IMR-90 (cell line): ENCODE data around the gene LSG1. TPM values are rescaled to one million over a fixed set of nuclear protein-coding genes. Genes with fewer than 3 reads are reported as not detected.

Experiments used
- ATAC-seq: fragments of 200-7000 bp; cut with Tn5 transposase; 2 replicates; pipeline ENCODE4 v1.9.1; 2020; ENCODE audit warnings: low read depth, mild to moderate bottlenecking, moderate library complexity
- BruUV-seq: library from RNA; stranded (reverse); fragments of 400-500 nt; replicated peaks from 2 replicates; lab custom pipeline; 2021; lab: Mats Ljungman, UMichigan
- CTCF ChIA-PET: fragments of 300-600 bp; formaldehyde crosslinking; extraction: SDS; loops from one replicate; lab custom pipeline; 2021; ENCODE audit warnings: antibody characterized with exemption; lab: Yijun Ruan, JAX
- POLR2A ChIA-PET: fragments of 300-600 bp; sonication (Branson Sonifier 250); formaldehyde crosslinking; loops from one replicate; lab custom pipeline; 2022; ENCODE audit warnings: antibody characterized with exemption; ENCODE audit not compliant: unreplicated experiment; lab: Charles Lee
- DNase-seq: peaks from one replicate; pipeline ENCODE4 v3.0.0; 2013
- H2AFZ ChIP-seq: replicated peaks from 2 replicates; pipeline ENCODE3; 2013; ENCODE audit warnings: low read length, mild to moderate bottlenecking; ENCODE audit not compliant: poor library complexity
- H2AK5ac ChIP-seq: 2 replicates; pipeline ENCODE4 v1.6.1; 2013; ENCODE audit warnings: low read depth, low read length, inconsistent platforms
- H2AK9ac ChIP-seq: replicated peaks from 2 replicates; pipeline ENCODE3; 2013; ENCODE audit warnings: mild to moderate bottlenecking, low read depth, low read length, moderate library complexity; ENCODE audit not compliant: poor library complexity
- H2BK120ac ChIP-seq: 2 replicates; pipeline ENCODE4 v1.6.1; 2013; ENCODE audit warnings: low read depth, low read length, inconsistent platforms
- H2BK15ac ChIP-seq: 3 replicates; pipeline ENCODE4 v1.6.1; 2013; ENCODE audit warnings: low read depth, low read length, inconsistent platforms
- H2BK20ac ChIP-seq: 2 replicates; pipeline ENCODE4 v1.6.1; 2013; ENCODE audit warnings: low read depth, mild to moderate bottlenecking, inconsistent platforms, low read length, moderate library complexity
- H2BK5ac ChIP-seq: 2 replicates; pipeline ENCODE4 v1.6.1; 2013; ENCODE audit warnings: mild to moderate bottlenecking, low read depth, low read length, inconsistent platforms; ENCODE audit not compliant: poor library complexity, severe bottlenecking
- H3K14ac ChIP-seq: replicated peaks from 2 replicates; pipeline ENCODE4 v1.6.1; 2013; ENCODE audit warnings: low read depth, low read length, inconsistent platforms
- H3K18ac ChIP-seq: 2 replicates; pipeline ENCODE4 v1.6.1; 2013; ENCODE audit warnings: low read depth, low read length, control low read depth
- H3K23ac ChIP-seq: 2 replicates; pipeline ENCODE4 v1.6.1; 2013; ENCODE audit warnings: low read depth, low read length, inconsistent platforms
- H3K27ac ChIP-seq: 2 replicates; pipeline ENCODE4 v1.5.1; 2013; ENCODE audit warnings: mild to moderate bottlenecking, control low read depth, low read length; ENCODE audit not compliant: insufficient read depth
- H3K27me3 ChIP-seq: 2 replicates; pipeline ENCODE4 v1.6.1; 2013; ENCODE audit warnings: low read length; ENCODE audit not compliant: control insufficient read depth, insufficient read depth
- H3K36me3 ChIP-seq: 2 replicates; pipeline ENCODE4 v1.6.1; 2013; ENCODE audit warnings: low read length, mixed read lengths; ENCODE audit not compliant: control insufficient read depth, insufficient read depth
- H3K4ac ChIP-seq: 2 replicates; pipeline ENCODE4 v1.6.1; 2013; ENCODE audit warnings: low read depth, low read length, inconsistent platforms
- H3K4me1 ChIP-seq: 2 replicates; pipeline ENCODE4 v1.6.1; 2013; ENCODE audit warnings: low read length, mixed read lengths; ENCODE audit not compliant: control insufficient read depth, insufficient read depth
- H3K4me2 ChIP-seq: 2 replicates; pipeline ENCODE4 v1.6.1; 2013; ENCODE audit warnings: low read depth, mild to moderate bottlenecking, control low read depth, low read length, moderate library complexity
- H3K4me3 ChIP-seq: 2 replicates; pipeline ENCODE4 v1.5.1; 2013; ENCODE audit warnings: low read depth, mild to moderate bottlenecking, control low read depth, low read length, moderate library complexity; ENCODE audit not compliant: insufficient read depth
- H3K56ac ChIP-seq: 2 replicates; pipeline ENCODE4 v1.6.1; 2013; ENCODE audit warnings: low read length, inconsistent platforms; ENCODE audit not compliant: insufficient read depth; ENCODE audit errors: extremely low read depth
- H3K79me1 ChIP-seq, 2 experiments: 2 replicates each; pipeline ENCODE4 v1.6.1; 2013; ENCODE audit warnings: low read length in 2 of 2, inconsistent platforms in 1 of 2, low read depth in 1 of 2
- H3K9ac ChIP-seq: 2 replicates; pipeline ENCODE4 v1.6.1; 2013; ENCODE audit warnings: low read depth, low read length, control low read depth
- H3K9me1 ChIP-seq: 2 replicates; pipeline ENCODE4 v1.6.1; 2013; ENCODE audit warnings: low read length, inconsistent platforms; ENCODE audit not compliant: insufficient read depth
- H3K9me3 ChIP-seq: 2 replicates; pipeline ENCODE4 v1.6.1; 2013; ENCODE audit warnings: low read length; ENCODE audit not compliant: control insufficient read depth, insufficient read depth
- H4K20me1 ChIP-seq: 2 replicates; pipeline ENCODE4 v1.6.1; 2013; ENCODE audit warnings: low read length, inconsistent platforms; ENCODE audit not compliant: insufficient read depth
- H4K5ac ChIP-seq: 2 replicates; pipeline ENCODE4 v1.6.1; 2013; ENCODE audit warnings: mild to moderate bottlenecking, low read depth, low read length, control low read depth
- H4K8ac ChIP-seq, 2 experiments: 2 replicates each; pipeline ENCODE4 v1.6.1; 2013; ENCODE audit warnings: low read depth in 2 of 2, low read length in 2 of 2, control low read depth in 1 of 2, inconsistent platforms in 1 of 2
- H4K91ac ChIP-seq: 2 replicates; pipeline ENCODE4 v1.6.1; 2013; ENCODE audit warnings: low read depth, low read length, inconsistent platforms; ENCODE audit not compliant: insufficient read depth
- BHLHE40 ChIP-seq: fragments of 150-350 bp; IDR thresholded peaks from 2 replicates; pipeline ENCODE4 v1.6.1; 2016; ENCODE audit warnings: mild to moderate bottlenecking, low read depth, low read length
- CEBPB ChIP-seq: IDR thresholded peaks from 2 replicates; pipeline ENCODE4 v1.6.1; 2012; ENCODE audit warnings: low read depth, low read length, improper control_type of control experiment
- CHD1 ChIP-seq: IDR thresholded peaks from 2 replicates; pipeline ENCODE4 v1.6.1; 2012; ENCODE audit warnings: low read depth, low read length, improper control_type of control experiment
- MAFK ChIP-seq: IDR thresholded peaks from 2 replicates; pipeline ENCODE4 v1.6.1; 2012; ENCODE audit warnings: low read depth, low read length, improper control_type of control experiment
- NFE2L2 ChIP-seq: fragments of 150-350 bp; IDR thresholded peaks from 2 replicates; pipeline ENCODE4 v1.6.1; 2016; ENCODE audit warnings: low read depth, mild to moderate bottlenecking, low read length
- RAD21 ChIP-seq: IDR thresholded peaks from 2 replicates; pipeline ENCODE4 v1.6.1; 2012; ENCODE audit warnings: low read length, improper control_type of control experiment
- RFX5 ChIP-seq: IDR thresholded peaks from 2 replicates; pipeline ENCODE4 v1.8.0; 2012; ENCODE audit warnings: low read depth, mild to moderate bottlenecking, low read length, moderate library complexity
- SMC3 ChIP-seq: fragments of 150-350 bp; IDR thresholded peaks from 2 replicates; pipeline ENCODE4 v1.6.1; 2016; ENCODE audit warnings: low read depth, mild to moderate bottlenecking, antibody characterized with exemption, low read length, moderate library complexity
- WGBS, 2 experiments: methylation state at CpG; one replicate each; pipeline versions ENCODE4 v1.1.5 to v1.1.7; 2013; ENCODE audit warnings: missing lambda C conversion rate in 2 of 2; ENCODE audit not compliant: insufficient read length in 1 of 2; ENCODE audit errors: extremely low coverage in 2 of 2; 5-methylcytosine and 5-hydroxymethylcytosine counted together
- dilution Hi-C: fragments of 300-500 bp; cut with HindIII; formaldehyde crosslinking; loops from one replicate; pipeline ENCODE4 v1.14.3; 2018; ENCODE audit warnings: low sequenced_read_pairs; ENCODE audit not compliant: unreplicated experiment
- in situ Hi-C: fragments of 300-500 bp; cut with MboI; formaldehyde crosslinking; loops from 3 replicates; pipeline ENCODE4 v1.14.3; 2019; ENCODE audit warnings: low sequenced_read_pairs, inconsistent platforms, mixed read lengths
- intact Hi-C: fragments of 100-400 bp; cut with micrococcal nuclease; formaldehyde crosslinking; loops from 2 replicates; pipeline ENCODE4 v1.10.0; 2022
- polyA plus RNA-seq, 3 experiments: library from polyadenylated mRNA; depleted of rRNA; stranded (reverse); fragments of >200 nt; gene quantifications; 2 replicates each; pipeline ENCODE4 v1.2.3, GENCODE V29; 2012; ENCODE audit warnings: low replicate concordance in 1 of 3
- total RNA-seq: library from RNA; depleted of rRNA; stranded (reverse); fragments of >200 nt; gene quantifications from 2 replicates; pipeline ENCODE4 v1.2.3, GENCODE V29; 2012
- TF ChIP-seq, protein P1 (sequence below): conservative IDR thresholded peaks from 2 replicates; pipeline ENCODE4 v1.5.1; 2012; ENCODE audit warnings: mild to moderate bottlenecking, low read depth, low read length, improper control_type of control experiment
- TF ChIP-seq, protein P2 (sequence below): fragments of 150-350 bp; IDR thresholded peaks from 2 replicates; pipeline ENCODE4 v1.6.1; 2016; ENCODE audit warnings: low read depth, mild to moderate bottlenecking, low read length, moderate library complexity, borderline replicate concordance

The LSG1 gene
- total and polyA plus RNA-seq, 2 of the 4 experiments (the other 2 are of a cell fraction) = 26.8 to 45.2 TPM

DNA sequence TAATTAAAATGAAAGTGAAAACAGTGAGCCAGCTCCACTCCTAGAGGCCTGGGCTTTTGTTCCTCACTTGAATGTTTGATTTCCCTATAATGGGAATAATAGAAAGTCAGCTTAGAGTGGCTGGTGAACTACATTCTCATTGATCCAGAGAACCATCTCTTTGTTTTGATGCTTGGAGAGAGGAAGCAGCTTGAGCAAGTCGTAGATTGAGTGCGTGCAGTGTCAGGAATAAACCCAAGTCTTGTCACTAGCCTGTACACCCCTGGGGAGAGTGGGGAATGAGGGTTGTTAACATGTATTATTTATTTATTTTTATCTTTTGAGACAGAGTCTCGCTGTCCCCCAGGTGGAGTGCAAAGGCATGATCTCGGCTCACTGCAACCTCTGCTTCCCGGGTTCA, 885 bp upstream of the LSG1 start (continued):
- TF ChIP-seq, protein P1, sequence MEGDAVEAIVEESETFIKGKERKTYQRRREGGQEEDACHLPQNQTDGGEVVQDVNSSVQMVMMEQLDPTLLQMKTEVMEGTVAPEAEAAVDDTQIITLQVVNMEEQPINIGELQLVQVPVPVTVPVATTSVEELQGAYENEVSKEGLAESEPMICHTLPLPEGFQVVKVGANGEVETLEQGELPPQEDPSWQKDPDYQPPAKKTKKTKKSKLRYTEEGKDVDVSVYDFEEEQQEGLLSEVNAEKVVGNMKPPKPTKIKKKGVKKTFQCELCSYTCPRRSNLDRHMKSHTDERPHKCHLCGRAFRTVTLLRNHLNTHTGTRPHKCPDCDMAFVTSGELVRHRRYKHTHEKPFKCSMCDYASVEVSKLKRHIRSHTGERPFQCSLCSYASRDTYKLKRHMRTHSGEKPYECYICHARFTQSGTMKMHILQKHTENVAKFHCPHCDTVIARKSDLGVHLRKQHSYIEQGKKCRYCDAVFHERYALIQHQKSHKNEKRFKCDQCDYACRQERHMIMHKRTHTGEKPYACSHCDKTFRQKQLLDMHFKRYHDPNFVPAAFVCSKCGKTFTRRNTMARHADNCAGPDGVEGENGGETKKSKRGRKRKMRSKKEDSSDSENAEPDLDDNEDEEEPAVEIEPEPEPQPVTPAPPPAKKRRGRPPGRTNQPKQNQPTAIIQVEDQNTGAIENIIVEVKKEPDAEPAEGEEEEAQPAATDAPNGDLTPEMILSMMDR = no peak

DNA sequence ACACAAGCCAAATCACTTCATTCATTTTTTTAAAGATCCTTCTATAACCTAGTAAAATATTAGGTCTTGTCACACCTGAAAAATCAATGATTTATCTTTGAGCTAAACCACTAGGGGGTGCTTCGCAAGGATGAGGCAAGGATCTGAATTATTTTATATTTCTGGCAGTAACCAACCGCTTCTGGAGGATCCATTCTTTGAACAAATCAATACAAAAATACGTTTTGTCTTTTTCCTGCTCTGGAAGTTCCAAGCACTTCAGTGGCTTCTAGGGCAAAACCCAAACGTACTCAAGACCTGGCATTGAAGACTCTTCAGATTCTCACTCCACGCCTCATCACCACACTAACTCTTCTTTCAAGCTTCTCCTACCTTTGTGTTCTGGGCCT, 486 bp downstream of the LSG1 start:
- peaks cover 2% of the 10 kb centered on the region; the same call in 1 of the 2 replicates for H3K27me3 ChIP-seq
- ChIA-PET CTCF (interaction anchor here (0.6 to 4.8 kb wide), 20 partner anchors 11 to 600 kb away, joined by 3 to 27 read pairs (median 3); partner anchors contain the start of gene XXYLT1), POLR2A (interaction anchor here (0.6 kb wide), 1 partner anchor 14 kb away, joined by 11 read pairs; no protein-coding TSS in a partner anchor)
- peak overlapping the region; percentile 36; the same call in 1 of the 2 replicates for H3K56ac ChIP-seq
- H3K18ac ChIP-seq = no peak overlapping the region
- peak overlapping the region; percentile 87 for H3K4me3 ChIP-seq
- H3K79me1 ChIP-seq = peaks cover 15 to 32% of the 10 kb centered on the region in 2 experiments; a peak in 3 of 4 replicates
- H3K27ac ChIP-seq = peak overlapping the region; percentile 68
- dilution Hi-C loops (no loop called here), intact Hi-C loops (loop anchor here (1.0 kb wide), 1 partner anchor 589 kb away; no protein-coding TSS in a partner anchor), in situ Hi-C loops (loop anchor here (10.0 kb wide), 1 partner anchor 853 kb away; no protein-coding TSS in a partner anchor)
- BruUV-seq = TSS peak; percentile 49
- H3K36me3 ChIP-seq = peaks cover 3% of the 10 kb centered on the region
- no peak overlapping the region for H2BK15ac ChIP-seq
- peak overlapping the region; percentile 83 for H2AK9ac ChIP-seq
- peak overlapping the region; percentile 91 for H3K4me2 ChIP-seq
- H4K8ac ChIP-seq = peak overlapping the region; percentile 72 to 92; a peak in 2 of 4 replicates
- H4K5ac ChIP-seq = peak overlapping the region; percentile 26; the same call in 1 of the 2 replicates
- no peak overlapping the region; the same call in 1 of the 2 replicates for H4K91ac ChIP-seq
- H3K9me1 ChIP-seq = no peaks in the 10 kb centered on the region; the same call in 1 of the 2 replicates
- H2BK5ac ChIP-seq = no peak overlapping the region
- DNase-seq (peak; percentile 52), ATAC-seq (peak; percentile 31)
- 0% methylated on average over 3 of the region's 5 CpGs; no CpG with 5 or more reads in 1 of the 2 experiments for WGBS, 2 experiments
- H3K23ac ChIP-seq = no peak overlapping the region
- peak overlapping the region; percentile 85 for H2AFZ ChIP-seq
- peaks cover 1% of the 10 kb centered on the region; the same call in 1 of the 2 replicates for H3K4me1 ChIP-seq
- H4K20me1 ChIP-seq = peaks cover 6% of the 10 kb centered on the region; the same call in 1 of the 2 replicates
- 0 out of 2 replicates have a peak overlapping the region, but pooled peaks have one; percentile 23 for H3K14ac ChIP-seq
- H3K4ac ChIP-seq = peak overlapping the region; percentile 27; the same call in 1 of the 2 replicates
- H3K9ac ChIP-seq = peak overlapping the region; percentile 79
- no peak overlapping the region for H2BK20ac ChIP-seq
- no peaks in the 10 kb centered on the region for H3K9me3 ChIP-seq
- H2AK5ac ChIP-seq = no peak overlapping the region
- H2BK120ac ChIP-seq = no peak overlapping the region
- peak; percentile 52 for TF ChIP-seq RAD21
- TF ChIP-seq SMC3 = peak; percentile 78
- TF ChIP-seq BHLHE40 = no peak
- TF ChIP-seq, protein P1 = peak; percentile 63
- no peak for TF ChIP-seq MAFK
- no peak for TF ChIP-seq NFE2L2
- TF ChIP-seq CEBPB = 0 out of 2 replicates have a peak, but pooled peaks have one; percentile 19
- TF ChIP-seq CHD1 = no peak
- TF ChIP-seq, protein P2, sequence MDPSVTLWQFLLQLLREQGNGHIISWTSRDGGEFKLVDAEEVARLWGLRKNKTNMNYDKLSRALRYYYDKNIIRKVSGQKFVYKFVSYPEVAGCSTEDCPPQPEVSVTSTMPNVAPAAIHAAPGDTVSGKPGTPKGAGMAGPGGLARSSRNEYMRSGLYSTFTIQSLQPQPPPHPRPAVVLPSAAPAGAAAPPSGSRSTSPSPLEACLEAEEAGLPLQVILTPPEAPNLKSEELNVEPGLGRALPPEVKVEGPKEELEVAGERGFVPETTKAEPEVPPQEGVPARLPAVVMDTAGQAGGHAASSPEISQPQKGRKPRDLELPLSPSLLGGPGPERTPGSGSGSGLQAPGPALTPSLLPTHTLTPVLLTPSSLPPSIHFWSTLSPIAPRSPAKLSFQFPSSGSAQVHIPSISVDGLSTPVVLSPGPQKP = no peak
- TF ChIP-seq RFX5 = no peak
